HFFc6 (cell line): ENCODE results near the gene CAV3. TPM values are rescaled to one million over a fixed set of nuclear protein-coding genes. Genes with fewer than 3 reads are reported as not detected.
A peak's percentile ranks its signal among the peaks of the same experiment; 100 is the strongest.

ENCODE experiments used
- DNase-seq: peaks from one replicate; pipeline ENCODE4 v3.0.0-alpha.2; 2018
- H3K27ac Mint-ChIP-seq: 2 replicates; pipeline ENCODE4 v1.8.0; 2020; ENCODE audit warnings: mild to moderate bottlenecking, mixed read lengths
- H3K27me3 Mint-ChIP-seq: 2 replicates; pipeline ENCODE4 v1.8.0; 2021; ENCODE audit warnings: mild to moderate bottlenecking, moderate library complexity, mixed read lengths; ENCODE audit not compliant: insufficient read depth
- H3K36me3 Mint-ChIP-seq: 2 replicates; pipeline ENCODE4 v1.8.0; 2021; ENCODE audit warnings: low read depth, mixed read lengths
- H3K4me1 Mint-ChIP-seq: 2 replicates; pipeline ENCODE4 v1.8.0; 2020; ENCODE audit warnings: low read depth, mixed read lengths
- H3K4me3 Mint-ChIP-seq: 2 replicates; pipeline ENCODE4 v1.8.0; 2020; ENCODE audit warnings: mild to moderate bottlenecking, moderate library complexity, mixed read lengths
- H3K9me3 Mint-ChIP-seq: 2 replicates; pipeline ENCODE4 v1.8.0; 2020; ENCODE audit warnings: mild to moderate bottlenecking, mixed read lengths
- total RNA-seq, 6 experiments: library from RNA; stranded (reverse); fragmentation: NEBNext Ultra II Directional; extraction: Animal tissue kit (Norgen Biotek cat#: 25700); gene quantifications; 2 replicates in 1 of 6; 3 replicates in 5 of 6; pipeline ENCODE4 v1.2.3, GENCODE V29; 2021
- TF ChIP-seq, protein P1 (sequence below): fragments of 200-600 bp; sonication (generic); IDR thresholded peaks from 2 replicates; pipeline ENCODE4 v1.5.0; 2021; ENCODE audit warnings: antibody characterized with exemption, mild to moderate bottlenecking

Gene CAV3
- total RNA-seq, 6 experiments from 2014 or later, result 0.25 TPM; not detected in 5

DNA sequence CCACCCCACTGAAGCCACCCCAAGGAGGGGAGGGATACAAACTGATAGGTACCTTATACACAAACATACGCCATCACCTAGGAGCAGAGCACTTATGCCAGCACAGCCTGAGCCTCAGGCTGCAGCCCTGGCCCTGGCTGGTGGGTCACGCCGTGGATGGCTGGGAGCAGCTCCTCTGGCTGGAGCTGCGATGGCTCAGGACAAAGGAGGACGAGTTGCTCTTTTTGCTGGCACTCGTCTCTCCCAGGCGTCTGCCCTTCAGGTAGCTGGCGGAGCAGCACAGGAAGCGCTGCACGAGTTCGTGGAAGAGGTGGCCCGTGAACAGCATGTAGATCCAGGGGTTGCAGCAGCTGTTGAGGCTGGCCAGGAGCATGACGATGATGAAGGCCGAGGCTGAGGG, 19.2 kb downstream of the CAV3 start:
- no peak for DNase-seq
- Mint-ChIP-seq H3K27me3 (peaks cover 16% of the 10 kb centered on the region), H3K9me3 (no peaks in the 10 kb centered on the region), H3K4me3 (no peak overlapping the region), H3K36me3 (peaks cover 80% of the 10 kb centered on the region), H3K27ac (peak overlapping the region; percentile 72), H3K4me1 (peaks cover 66% of the 10 kb centered on the region)
- TF ChIP-seq, protein P1, sequence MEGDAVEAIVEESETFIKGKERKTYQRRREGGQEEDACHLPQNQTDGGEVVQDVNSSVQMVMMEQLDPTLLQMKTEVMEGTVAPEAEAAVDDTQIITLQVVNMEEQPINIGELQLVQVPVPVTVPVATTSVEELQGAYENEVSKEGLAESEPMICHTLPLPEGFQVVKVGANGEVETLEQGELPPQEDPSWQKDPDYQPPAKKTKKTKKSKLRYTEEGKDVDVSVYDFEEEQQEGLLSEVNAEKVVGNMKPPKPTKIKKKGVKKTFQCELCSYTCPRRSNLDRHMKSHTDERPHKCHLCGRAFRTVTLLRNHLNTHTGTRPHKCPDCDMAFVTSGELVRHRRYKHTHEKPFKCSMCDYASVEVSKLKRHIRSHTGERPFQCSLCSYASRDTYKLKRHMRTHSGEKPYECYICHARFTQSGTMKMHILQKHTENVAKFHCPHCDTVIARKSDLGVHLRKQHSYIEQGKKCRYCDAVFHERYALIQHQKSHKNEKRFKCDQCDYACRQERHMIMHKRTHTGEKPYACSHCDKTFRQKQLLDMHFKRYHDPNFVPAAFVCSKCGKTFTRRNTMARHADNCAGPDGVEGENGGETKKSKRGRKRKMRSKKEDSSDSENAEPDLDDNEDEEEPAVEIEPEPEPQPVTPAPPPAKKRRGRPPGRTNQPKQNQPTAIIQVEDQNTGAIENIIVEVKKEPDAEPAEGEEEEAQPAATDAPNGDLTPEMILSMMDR, result no peak

DNA sequence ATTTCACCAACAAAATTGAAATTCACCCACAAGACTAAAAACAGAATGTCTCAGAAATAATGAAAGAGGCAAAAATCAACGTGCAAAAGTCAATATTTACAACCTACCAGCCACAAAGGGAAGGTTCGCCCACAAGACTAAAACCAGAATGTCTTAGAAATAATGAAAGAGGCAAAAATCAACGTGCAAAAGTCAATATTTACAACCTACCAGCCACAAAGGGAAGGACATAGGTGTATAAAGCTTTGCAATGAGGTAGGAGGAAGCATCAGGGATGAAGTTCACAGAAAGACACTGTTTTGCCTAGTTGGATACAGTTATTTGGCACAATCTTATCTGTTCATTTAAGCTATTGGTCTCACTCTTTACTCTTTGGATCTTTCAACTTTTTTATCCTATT, 21.5 kb downstream of the CAV3 start:
- Mint-ChIP-seq H3K27me3 (peaks cover 29% of the 10 kb centered on the region), H3K4me1 (peaks cover 88% of the 10 kb centered on the region), H3K27ac (peak overlapping the region; percentile 92), H3K36me3 (peaks cover 96% of the 10 kb centered on the region), H3K9me3 (no peaks in the 10 kb centered on the region), H3K4me3 (peak overlapping the region; percentile 25)
- DNase-seq, result no peak
- TF ChIP-seq, protein P1, result no peak

DNA sequence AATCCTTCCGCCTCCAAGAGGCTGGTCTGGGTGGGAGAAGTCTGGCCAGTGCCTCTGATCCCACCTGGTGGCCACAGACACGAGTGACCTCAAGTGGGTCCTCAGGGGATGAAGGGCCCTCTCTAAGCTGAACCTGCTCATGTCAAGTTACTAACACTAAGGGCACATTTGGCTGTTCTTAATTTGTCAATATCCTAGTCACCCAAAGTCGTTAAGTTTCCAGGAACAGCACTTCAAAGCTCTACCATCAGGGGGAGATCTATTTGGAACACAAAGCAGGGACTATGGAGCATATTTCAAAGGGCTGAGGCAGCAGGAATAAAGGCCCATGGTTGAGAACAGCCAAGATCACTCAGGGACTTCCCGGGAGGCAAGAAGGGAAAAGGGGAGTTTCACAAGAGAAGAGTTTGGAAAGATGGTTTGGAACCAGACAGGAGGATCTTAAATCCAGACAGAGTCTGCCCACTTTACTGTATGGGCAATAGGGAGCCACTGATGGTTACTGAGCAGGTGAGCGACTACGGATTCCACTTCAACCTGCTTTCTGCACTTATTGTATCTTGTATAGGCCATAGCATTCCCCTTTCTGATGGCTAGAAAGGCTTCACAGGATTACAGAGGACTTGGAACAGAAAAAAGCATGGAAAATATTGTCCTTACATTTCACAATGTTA, 22.1 kb downstream of the CAV3 start:
- Mint-ChIP-seq H3K4me1 (peaks cover 92% of the 10 kb centered on the region), H3K4me3 (peak overlapping the region; percentile 25), H3K36me3 (peaks cover 97% of the 10 kb centered on the region), H3K9me3 (no peaks in the 10 kb centered on the region), H3K27ac (peak overlapping the region; percentile 92), H3K27me3 (peaks cover 34% of the 10 kb centered on the region)
- DNase-seq, result peak; percentile 53
- TF ChIP-seq, protein P1, result peak; percentile 77

DNA sequence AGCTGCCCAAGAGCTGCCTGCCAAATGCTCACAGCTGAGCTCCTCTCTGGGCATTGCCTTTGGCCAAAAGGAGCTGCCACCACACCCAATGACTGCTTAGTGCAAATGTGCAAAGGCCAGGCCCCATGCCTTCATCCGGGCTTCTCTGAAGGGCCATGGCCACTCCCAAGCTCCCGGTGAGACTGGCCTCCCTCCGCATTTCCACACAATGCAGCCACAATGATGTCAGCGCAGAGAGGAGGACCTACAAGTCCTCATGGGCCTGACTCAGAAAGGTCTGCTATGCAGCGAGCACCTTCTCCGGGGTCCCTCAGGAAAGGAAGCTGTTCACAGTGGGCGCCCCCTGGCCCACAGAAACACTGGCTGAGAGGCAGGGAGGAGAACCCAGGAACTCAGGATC, 23.1 kb downstream of the CAV3 start:
- TF ChIP-seq, protein P1, result no peak
- Mint-ChIP-seq H3K36me3 (peaks cover 96% of the 10 kb centered on the region), H3K4me1 (peaks cover 92% of the 10 kb centered on the region), H3K27me3 (peaks cover 37% of the 10 kb centered on the region), H3K9me3 (no peaks in the 10 kb centered on the region), H3K4me3 (no peak overlapping the region; the same call in 1 of the 2 replicates), H3K27ac (peak overlapping the region; percentile 92)
- no peak for DNase-seq

DNA sequence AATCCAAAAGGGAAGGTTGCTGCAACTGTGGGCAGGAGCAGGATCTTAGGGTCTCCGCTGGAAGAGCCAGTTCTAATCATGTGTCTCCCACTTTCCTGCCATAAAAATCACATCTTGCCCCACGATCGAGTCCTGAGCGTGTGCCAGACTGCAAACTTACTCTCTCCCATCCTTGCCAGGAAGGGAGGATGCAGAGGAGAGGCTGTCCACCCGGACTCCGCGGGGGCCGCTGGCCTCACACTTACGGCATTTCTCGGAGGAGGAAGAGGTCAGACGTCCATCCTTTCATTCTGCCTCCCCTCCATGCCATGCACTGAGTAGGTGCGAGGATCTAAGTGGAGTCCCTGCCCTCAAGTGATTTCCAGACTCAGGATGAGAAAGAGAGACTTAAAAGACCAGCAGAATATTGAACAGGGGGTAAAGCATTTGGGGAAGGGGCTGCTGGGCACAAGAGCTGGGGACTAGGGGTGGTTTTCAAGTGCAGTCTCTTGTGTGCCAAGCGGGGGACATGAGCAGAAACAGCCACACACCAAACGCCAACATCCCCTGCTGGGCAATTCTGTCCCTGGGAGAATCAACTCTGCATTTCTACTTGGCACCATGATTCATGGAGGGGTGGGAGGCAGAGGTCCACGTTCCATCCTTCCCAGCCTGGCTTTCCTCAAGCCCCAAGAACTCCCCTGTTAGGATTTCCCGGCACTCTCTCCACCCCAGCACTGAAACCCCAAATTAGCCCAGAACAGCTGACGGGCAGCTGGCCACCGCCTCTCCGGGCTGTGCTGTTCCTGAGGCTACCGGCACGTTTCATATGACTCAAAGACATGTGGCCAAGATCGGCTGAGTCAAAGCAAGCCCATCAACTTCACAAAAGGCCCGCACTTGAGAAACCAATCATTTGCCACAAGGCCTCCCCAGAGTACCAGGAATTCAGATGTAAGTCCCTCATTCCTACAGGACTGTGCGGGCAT, 24.2 kb downstream of the CAV3 start:
- TF ChIP-seq, protein P1, result no peak; the same call in 1 of the 2 replicates
- Mint-ChIP-seq H3K27me3 (peaks cover 39% of the 10 kb centered on the region), H3K36me3 (peaks cover 95% of the 10 kb centered on the region), H3K27ac (peak overlapping the region; percentile 92), H3K4me3 (peak overlapping the region; percentile 70), H3K9me3 (no peaks in the 10 kb centered on the region), H3K4me1 (peaks cover 98% of the 10 kb centered on the region)
- peak; percentile 90 for DNase-seq
